GM19467 (cell line): ENCODE results near the gene POU3F1.

Experiments used
- ATAC-seq: cut with Tn5 transposase; IDR thresholded peaks from one replicate; pipeline ENCODE4 v1.9.1; 2021; ENCODE audit warnings: mild to moderate bottlenecking, moderate library complexity; ENCODE audit not compliant: unreplicated experiment

Gene POU3F1

DNA sequence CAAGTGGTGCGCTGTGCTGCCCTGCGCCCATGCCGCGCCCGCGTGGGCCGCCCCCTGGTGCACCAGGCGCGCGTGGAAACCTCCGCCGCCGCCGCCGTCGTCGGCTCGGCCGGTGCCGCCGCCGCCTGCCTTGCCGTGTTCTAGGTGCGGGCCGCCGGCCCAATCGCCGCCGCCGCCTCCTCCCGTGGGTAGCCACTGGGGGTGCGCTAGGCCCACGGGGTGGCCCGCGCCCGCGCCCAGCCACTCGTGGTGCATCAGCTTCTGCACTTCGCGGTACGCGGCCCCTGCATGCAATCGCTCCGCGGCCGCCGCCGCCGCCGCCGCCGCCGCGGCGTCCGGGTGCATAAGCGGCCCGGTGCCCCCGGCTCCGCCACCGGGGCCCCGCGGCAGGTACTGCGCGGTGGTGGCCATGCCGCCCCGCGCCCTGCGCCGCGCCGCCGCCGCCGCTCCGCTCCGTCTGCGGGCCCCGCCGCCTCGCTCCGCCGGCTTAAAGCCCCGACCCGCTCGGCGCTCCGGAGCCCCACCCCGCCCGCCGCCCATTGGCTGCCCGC is at the start of gene POU3F1:
POU3F1 (minus strand) TSS at position 461 of the 551 bp plus-strand sequence; CDS start at position 411, 50 bp downstream.
- peak; percentile 19 for ATAC-seq

DNA sequence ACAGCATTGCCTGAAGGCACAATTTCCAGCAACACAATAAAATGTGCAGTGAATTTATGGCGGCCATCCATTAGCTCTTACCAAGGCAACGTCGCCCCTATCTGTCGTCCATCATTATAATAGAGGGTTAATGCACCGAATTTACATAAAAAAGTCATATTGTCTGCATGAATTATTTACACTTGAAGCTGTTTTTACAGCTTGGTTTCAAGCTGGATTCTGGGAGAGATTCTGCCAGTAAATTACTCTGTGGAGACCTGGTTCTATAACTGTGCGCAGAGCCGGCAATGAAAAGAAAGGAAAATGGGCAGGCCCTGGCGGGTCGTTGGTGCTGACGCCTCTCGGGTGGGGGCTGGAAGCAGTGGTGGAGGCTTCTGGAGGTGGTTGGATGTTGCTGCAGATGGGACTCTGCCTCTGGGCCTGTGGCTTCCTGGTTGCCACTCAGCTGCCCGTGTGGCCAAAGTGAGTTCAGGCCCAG is 48.9 kb upstream of the POU3F1 start:
- ATAC-seq, result no peak

DNA sequence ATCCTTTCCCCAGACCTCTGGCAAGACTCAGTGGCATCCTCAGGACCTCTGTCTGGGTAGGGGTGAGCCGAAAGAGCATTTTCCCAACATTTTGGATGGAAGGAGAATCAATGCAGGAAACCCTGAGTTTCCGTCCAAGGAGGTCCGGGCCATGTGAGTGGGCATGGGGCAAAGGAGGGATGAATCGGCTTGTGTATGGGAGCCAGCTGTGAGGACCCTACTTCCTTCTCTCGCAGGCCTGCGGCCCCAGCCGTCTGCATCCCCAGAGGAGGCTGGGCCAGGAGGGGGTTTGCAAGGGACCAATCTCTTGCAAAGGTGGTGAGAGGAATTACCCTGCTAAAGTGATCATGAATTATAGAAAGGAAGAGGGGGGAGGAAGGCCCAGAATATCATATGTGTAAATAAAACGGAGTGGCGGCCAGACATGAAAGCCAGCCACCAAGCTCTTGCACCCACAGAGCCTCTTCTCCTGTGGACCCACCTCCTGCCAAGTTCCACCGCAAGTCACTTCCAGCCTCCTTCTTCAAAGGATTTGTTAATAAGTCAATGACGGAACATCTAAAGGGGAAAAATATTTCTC is 48.2 kb upstream of the POU3F1 start:
- no peak for ATAC-seq

DNA sequence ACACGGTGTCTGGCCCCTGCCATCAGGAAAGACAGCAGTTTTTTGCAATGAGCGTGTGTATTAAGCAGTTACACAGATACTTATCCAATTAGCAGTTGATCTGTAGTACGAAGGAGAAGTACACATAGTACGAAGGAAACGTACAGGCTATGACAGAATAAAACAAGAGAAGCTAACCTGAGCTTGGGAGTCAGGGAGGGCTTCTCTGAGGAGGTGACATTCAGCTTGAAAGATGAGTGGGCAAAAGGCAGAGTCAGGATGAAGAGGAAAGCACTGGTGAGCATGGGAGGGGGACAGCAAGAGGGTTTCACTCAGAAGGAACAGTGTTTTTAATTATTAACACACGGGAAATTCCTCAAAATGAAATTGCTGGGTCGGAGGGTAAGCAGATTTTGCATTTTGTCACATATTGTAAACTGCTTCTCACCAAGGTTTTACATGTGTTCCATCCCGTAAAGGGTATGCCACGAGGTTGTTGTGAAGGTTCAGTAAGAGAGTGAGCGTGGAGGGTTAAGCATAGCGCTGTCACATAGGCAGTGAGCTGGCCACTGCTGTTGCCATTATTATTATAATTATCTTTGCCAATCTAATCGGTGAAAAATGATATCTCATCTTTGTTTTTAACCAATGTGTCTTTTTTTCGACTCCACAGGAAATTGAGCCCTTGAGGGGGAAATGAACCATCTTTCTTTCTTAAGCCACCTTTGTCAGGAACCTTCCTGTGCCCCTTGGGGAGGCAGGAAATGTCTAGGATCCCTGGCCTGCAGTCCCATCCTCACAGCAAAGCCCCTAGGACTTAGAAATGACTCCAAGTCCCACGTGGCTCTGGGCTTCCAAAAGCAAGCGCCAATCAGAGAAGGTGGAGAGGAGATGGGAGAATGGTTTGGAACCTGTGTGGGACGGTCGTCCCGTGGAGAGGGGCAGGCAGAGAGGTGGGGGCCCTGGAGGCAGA is 47.3 kb upstream of the POU3F1 start:
- no peak for ATAC-seq

DNA sequence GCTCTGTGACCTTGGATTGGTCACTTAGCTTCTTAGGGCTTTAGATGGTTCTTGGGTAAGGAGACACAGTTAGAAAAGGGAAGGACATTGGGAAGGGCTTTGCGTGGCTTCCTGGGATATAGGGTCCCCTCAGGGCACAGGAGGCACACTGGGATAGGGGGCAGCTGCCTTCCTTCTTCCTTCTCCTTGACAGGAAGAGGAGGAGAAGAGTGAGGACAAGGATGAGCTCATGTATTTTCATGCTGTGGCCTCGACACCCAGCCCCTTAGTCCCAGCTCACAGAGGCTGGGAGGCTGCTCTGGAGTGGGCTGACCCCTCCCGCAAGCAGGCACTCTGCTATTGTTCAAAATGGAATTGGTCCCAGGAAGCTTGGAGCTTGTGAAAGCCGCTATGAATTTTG is 45.7 kb upstream of the POU3F1 start:
- ATAC-seq, result no peak

DNA sequence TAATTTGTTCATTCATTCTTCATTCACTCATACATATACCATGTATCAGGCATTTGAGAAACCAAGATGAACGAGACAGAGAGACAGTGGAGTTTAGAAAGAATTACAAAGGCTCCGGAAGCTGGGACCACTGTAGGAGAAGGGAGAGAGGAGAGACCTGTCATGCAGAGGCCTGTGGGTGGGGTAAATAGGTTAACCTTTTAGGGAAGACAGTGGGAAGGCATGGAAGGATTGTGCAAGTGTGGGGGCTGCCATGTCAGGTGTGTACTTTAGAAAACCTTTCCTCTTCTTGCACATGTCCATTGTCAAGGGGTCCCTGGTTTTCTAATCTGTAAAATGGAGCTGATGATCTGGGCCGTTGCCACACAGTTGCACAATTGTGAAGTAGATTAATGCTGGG is 44.2 kb upstream of the POU3F1 start:
- no peak for ATAC-seq

DNA sequence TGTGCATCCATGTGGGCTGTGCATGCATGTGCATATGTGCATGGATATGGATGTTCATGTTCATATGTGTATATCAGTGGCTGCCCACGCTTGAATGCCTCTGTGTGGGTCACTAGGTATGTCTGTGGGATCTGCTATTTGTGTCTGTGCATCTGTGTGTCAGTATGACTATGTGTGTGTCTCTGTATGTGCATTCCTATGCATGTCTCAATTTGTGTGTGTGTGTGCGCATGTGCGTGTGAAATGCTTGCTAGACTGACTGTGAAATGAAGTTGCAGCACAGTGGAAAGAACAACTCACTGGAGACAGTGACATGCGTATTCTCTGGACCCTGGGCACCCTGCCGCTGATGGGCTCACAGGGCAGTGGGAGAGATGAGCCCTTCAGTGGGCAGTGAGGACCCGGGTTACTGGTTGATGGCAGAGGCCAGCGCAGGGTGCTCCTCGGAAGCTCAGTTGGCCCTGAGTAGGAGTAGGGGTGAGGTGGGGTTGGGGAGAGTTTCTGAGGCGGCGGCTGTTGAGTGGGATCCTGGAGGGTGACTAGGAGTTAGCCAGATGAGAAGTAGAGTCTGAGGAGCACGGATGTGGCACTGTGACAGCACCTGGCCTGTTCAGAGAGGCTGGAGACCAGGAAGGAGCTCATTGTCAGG is 43.2 kb upstream of the POU3F1 start:
- ATAC-seq, result no peak

DNA sequence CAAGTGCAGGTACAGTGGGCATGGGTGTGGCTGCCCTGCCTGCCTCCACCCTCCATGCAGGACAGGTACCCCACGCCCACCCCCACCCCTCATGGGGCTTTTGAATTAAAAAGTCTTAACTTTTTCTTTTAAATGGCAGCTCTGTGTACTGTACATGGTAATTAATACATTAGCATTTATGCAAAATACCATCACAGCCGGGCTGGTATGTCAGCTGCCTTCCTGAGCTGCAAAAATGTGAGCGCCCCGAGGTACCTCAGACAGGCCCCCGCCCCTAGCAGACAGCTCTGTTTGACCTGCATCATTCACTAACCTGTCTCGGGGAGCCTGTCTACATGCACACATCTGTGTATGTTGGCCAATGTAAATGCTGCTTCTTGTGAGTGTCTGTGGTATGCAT is 42.2 kb upstream of the POU3F1 start:
- ATAC-seq, result no peak

DNA sequence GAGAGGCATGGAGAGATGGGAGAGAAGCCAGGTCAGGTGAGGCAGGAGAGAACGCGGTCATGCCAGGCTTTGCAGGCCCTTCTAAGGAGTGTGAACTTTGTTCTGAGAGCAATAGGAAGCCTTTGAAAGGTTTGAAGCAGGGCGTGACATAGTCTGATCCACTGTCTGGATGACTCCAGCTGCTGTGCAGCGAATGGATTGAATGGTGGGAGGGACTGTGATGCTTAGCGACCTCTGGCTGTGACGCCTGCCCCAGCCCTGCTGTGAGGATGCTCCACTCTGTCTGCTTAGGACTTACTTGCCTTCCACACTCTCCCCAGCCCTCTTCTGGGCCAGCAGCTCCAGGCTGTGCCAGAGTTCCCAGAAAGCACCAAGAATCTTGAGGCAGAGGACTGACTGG is 41.8 kb upstream of the POU3F1 start:
- ATAC-seq, result no peak

DNA sequence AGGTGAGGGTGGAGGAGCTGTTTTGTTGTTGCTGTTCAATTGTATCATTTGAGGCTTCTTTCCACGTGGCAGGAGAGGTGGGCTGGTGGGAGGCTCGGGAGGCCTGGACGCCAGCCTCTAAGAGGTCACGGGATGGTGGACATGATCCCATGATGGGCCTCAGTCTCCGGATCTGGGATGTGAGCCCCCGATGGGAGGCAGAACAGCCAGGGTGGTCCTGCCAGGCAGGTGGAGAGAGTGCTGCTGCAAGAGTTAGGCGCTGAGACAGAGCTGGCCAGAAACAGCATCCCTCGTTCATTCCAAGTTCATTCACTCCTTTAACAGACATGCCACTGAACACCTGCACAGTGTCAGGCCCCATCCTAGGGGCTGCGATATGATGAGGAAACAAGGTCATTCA is 41.1 kb upstream of the POU3F1 start:
- ATAC-seq, result no peak

DNA sequence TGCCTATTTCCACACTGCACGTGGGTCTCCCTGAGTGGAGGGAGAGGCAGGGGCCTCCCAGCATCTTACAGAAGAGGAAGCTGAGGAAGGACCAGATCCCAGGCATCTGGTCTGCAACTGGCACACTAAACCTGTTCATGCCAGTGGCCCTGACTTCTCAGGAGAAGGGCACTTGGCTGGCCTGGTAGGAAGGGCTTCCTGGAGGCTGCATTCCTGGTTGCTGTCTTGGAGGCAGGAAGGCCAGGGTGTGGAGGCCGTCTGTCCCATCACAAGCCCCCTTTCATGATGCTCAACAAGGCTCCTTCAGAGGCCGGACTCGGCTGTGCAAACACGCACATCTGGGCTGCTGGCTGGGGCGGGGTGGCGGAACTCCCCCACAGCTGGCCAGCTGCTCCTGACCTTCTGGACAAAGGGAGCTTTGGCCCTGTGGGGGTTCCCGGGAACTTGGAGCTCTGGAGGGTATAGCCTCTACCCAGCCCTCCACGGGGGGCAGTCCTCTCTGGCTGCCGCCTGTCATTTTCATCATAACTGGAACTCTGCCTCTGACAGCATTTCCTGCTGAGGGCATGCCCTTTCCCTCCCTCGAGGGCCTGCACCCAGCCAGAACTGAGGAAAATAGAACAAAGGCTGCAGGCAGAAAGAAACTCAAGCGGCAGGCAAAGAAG is 39.2 kb upstream of the POU3F1 start:
- no peak for ATAC-seq

DNA sequence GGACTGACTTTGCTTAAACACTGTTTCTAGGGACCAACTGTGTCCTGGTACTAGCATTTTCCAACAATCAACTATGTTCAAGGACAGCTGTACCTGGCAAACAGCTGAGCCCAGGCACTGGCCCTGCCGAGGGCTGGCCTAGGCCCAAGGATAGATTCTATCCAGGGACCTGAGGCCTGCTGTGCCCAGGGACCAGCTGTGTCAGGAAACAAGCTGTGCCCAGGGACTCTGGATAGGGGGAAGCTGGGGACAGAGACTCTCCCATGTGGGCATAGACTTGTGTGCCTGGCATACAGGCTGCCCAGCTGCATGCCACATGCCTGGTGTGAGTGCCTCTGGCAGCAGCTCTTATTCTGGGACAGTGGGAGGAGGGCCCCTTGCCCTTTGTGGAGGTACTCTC is 38.1 kb upstream of the POU3F1 start:
- no peak for ATAC-seq

DNA sequence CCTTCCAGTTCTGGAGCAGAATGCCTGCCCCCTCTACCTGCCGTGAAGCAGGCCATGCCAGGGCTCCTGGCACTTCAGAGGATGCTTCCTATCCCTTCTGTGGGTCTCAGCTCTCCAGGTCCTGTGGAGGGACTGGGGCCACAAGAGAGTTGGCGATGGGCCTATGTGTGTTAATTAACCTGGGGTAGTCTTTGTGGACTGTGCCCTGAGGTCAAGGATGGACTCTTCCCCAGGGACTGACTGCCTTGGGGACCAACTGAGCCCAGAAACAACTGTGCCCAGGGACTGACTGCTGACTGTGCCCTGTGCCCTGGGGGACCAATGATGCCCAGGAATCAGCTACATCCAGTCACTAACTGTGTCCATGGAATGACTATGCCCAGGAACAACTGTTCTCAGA is 37.5 kb upstream of the POU3F1 start:
- ATAC-seq, result no peak

DNA sequence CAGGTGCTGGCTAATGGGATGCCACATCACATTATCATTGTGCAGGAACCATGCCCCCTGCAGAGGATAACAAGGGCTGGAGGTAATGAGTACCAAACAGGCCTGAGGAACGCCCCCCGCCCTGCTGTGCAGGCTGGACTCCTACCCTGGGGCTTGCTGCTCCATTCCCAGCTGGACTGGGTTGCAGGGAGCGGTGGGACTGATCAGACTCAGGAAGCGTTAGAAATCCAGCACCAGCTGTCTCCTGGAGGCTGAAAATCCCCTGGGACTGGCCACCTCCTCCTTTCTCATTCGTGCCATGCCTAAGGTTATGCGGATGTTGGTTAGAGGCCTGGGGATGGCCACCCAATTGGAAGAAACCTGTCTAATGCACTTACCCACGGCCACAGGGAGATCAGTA is 36.9 kb upstream of the POU3F1 start:
- no peak for ATAC-seq

DNA sequence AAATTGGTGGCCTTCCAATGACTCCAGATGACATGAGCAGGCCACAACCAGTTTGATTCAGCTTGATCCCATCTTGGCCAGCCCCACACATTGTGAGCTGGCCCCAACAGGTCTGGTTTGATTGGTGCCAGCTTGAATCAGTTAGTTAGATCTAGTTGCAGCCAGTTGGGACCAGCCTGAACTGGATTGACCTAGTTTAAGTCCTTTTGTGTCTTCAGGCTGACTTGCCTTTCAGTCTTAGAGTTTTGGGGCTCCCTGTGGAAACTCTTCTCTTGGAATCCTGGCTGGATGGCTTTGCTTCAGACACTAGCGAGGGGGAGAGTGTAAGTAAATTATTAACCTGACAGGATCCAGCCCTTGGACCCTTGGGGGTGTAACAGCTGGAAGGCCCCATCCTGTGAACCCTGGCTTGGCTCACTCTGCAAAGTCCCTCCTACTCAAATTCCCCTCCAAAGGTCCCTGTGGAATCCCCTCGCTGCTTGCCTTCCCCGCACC is 36.2 kb upstream of the POU3F1 start:
- no peak for ATAC-seq

DNA sequence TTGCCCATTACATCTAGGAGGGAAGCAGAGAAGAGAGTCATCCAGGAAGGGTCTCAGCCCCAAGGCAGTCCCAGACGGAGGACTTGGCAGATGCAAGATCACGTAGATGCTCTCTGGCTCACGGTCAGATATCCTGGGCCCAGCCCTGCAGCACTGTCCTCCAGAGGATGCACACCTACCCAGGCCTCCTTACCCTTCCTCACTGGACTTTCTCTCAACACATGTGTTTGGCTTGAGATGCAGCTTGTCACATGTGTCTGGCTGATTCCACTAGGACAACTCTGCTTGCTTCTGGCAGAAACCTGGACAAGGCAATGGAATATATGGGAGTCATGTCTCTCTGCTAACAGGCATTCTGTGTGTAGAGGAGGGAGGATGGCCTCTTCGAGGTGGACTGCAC is 32.4 kb upstream of the POU3F1 start:
- ATAC-seq, result no peak

DNA sequence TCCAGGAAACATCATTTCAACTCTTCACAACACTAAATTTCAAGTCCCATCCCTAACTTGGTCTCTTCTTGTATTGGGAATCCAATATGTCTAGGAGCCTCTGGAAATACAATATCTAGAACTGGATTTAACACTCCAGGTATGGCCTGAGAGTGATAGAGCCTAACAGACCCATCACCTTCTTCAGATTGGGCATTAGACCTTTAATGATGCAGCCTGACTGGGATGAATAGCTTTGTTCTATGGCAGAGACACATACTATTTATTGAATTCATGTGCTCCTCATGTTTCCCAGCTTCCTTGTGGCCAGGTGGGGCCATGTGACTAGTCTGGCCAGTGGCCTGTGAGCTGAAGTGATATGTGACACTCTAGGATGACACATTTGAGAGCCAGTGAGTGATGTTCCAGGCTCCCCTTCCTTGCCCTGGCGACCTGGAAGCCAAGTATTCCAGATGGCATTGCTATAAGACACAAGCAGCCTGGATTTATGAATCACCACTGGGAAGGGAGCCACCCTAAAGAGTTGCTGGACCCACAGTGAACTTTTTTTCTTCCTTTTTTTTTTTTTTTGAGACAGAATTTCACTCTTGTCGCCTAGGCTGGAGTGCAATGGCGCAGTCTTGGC is 31.0 kb upstream of the POU3F1 start:
- no peak for ATAC-seq

DNA sequence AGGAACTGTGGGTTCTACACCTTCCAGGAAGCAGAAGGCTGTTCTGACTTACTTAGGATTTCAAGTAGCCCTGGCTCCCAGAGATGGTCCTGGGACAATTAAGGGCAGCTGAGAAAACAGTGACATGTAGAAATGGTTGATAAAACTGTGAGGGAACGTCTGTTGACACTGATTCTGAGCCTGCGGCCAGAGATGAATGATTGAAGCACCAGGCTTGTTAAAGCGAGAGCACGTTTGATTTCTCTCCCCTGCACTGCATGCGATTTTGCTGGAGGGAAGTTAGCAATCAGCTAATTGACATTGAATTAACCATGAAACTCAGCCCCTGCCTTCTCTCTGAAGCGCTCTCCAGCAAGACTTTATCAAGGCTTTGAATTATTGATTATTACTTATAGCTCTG is 29.9 kb upstream of the POU3F1 start:
- no peak for ATAC-seq

DNA sequence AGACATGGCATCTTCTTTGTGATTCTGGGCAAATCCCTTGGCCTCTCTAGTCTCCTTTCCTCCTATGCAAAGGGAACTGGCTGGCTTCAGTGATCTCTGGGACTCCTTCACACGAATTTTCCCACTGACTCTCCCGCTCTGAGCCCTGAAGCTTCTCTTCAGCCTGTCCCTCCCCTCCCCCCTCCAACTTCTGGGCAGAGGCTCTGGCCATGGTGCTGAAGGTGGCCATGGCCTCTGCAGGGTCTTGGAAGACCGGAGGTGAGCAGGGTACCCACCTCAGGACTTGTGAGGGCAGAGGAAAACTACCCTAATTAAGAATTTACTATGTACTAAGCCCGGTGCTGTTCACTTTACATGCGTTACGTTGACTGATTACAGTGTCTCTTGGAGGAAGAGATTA is 29.4 kb upstream of the POU3F1 start:
- ATAC-seq, result no peak

DNA sequence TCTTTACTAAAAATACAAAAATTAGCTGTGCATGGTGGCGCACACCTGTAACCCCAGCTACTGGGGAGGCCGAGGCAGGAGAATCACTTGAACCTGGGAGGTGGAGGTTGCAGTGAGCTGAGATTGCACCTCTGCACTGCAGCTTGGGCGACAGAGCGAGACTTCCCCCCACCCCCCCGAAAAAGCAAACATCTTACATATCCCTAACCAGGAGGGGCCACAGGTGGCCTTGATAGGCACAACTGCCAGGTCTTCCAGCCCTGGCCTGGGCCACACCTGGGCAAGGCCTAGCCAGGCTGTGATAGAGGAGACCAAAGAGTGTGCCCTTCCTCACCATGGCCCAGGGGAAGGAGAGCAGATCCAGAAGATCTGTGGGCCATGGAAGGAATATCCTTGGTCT is 28.6 kb upstream of the POU3F1 start:
- ATAC-seq, result no peak
